ENCODE results near the gene CCNG2. TPM values are rescaled to one million over a fixed set of nuclear protein-coding genes. Genes with fewer than 3 reads are reported as not detected.

CCNG2 gene
- total RNA-seq, 1 donor from 2014 or later, result 48.1 TPM

DNA sequence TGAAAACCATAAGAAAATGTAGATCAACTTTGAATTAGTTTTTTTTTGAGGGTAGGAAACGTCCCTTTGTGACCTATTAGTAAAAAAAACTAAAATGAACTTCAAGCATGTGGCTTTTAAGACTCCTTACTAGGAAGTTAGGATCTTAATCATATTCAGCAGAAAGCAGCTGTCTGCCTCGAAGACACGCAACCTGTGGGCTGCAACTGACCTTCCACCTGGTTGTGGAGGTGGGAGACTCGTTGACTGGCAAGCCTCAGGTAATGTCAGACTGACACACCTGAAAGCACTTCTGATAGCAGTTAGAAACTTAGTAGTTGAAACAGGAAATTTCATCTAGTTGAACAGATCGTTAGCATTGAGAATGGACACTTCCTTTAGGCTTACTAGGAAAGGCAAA is 37.4 kb downstream of the CCNG2 start:
- no peaks in the 10 kb centered on the region for H3K9me3 Mint-ChIP-seq (ENCODE audit: low read depth)
- no peak overlapping the region for H3K27ac Mint-ChIP-seq (ENCODE audit: unreplicated experiment)
- H3K36me3 Mint-ChIP-seq (ENCODE audit: low read depth), result no peaks in the 10 kb centered on the region
- H3K4me3 Mint-ChIP-seq (ENCODE audit: unreplicated experiment), result no peak overlapping the region
- TF ChIP-seq, protein P1, sequence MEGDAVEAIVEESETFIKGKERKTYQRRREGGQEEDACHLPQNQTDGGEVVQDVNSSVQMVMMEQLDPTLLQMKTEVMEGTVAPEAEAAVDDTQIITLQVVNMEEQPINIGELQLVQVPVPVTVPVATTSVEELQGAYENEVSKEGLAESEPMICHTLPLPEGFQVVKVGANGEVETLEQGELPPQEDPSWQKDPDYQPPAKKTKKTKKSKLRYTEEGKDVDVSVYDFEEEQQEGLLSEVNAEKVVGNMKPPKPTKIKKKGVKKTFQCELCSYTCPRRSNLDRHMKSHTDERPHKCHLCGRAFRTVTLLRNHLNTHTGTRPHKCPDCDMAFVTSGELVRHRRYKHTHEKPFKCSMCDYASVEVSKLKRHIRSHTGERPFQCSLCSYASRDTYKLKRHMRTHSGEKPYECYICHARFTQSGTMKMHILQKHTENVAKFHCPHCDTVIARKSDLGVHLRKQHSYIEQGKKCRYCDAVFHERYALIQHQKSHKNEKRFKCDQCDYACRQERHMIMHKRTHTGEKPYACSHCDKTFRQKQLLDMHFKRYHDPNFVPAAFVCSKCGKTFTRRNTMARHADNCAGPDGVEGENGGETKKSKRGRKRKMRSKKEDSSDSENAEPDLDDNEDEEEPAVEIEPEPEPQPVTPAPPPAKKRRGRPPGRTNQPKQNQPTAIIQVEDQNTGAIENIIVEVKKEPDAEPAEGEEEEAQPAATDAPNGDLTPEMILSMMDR (IDR thresholded peaks at IDR 0.05), result no peak
- H3K4me1 Mint-ChIP-seq (ENCODE audit: low read depth), result no peaks in the 10 kb centered on the region
- peaks cover 6% of the 10 kb centered on the region for H3K27me3 Mint-ChIP-seq (ENCODE audit: low read depth)
- DNase-seq (ENCODE audit: low spot score), result no peak

DNA sequence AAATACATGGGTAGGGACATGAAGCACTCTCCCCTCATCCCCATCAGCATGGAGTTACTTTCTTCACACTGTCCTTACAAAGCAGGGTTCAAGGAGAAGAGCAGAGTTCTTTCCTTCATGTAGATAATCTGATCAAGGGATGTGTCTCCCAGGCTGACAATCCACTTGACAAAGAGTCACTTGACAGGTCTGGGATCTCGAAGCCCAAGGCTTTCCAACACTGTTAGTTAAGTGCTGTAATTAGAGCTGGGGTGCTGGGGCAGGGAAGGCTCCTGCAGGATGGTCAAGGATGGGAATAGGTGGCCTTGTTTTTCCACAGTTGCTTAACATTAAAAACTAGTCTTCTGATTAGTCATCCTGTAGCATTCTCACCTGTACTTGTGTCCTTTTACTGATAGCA is 38.0 kb downstream of the CCNG2 start:
- DNase-seq (ENCODE audit: low spot score), result no peak
- Mint-ChIP-seq H3K27me3 (ENCODE audit: low read depth) (peaks cover 6% of the 10 kb centered on the region), H3K9me3 (ENCODE audit: low read depth) (no peaks in the 10 kb centered on the region), H3K36me3 (ENCODE audit: low read depth) (no peaks in the 10 kb centered on the region), H3K4me1 (ENCODE audit: low read depth) (no peaks in the 10 kb centered on the region), H3K27ac (ENCODE audit: unreplicated experiment) (no peak overlapping the region), H3K4me3 (ENCODE audit: unreplicated experiment) (no peak overlapping the region)
- TF ChIP-seq, protein P1 (IDR thresholded peaks at IDR 0.05), result no peak

DNA sequence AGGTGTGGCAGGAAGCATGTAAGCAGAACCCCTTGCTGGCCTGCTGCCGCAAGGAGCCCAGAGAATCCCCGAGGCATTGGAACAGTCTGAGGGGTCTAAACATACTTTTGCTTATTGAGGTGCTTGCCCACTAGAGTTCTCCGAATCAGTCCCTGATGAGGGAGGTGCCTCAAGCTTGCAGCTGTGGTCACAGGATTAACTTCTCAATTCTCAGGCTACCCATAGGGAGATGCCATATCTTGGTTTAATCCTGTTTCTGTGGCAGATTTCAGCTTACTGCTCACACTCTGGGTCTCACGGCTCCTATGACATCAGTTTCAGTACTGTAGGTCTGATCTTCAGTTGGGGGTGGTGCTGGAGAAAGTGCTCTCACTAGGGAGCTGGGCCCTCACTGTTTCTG is 39.9 kb downstream of the CCNG2 start:
- DNase-seq (ENCODE audit: low spot score), result no peak
- Mint-ChIP-seq H3K36me3 (ENCODE audit: low read depth) (no peaks in the 10 kb centered on the region), H3K27ac (ENCODE audit: unreplicated experiment) (no peak overlapping the region), H3K4me3 (ENCODE audit: unreplicated experiment) (no peak overlapping the region), H3K9me3 (ENCODE audit: low read depth) (no peaks in the 10 kb centered on the region), H3K4me1 (ENCODE audit: low read depth) (no peaks in the 10 kb centered on the region), H3K27me3 (ENCODE audit: low read depth) (peaks cover 6% of the 10 kb centered on the region)
- TF ChIP-seq, protein P1 (IDR thresholded peaks at IDR 0.05), result no peak

DNA sequence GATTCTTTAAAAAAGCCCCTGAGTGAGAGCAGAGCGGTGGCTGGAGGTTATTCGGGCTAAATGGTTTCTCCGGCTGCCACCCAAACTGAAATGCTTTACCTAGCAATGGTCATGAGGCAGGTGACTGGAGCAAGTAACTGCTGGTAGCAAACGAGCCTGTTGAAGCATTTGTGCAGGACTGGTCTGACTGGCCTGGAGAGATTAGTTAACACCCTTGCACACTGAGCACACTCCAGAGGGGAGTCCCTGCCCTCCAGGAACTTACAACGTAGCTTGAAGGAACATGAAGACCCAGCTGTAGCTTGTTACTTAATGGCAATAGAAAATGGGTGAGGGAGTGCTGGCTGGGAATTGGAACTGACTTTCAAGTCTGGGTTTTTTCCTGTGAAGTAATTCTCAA is 40.4 kb downstream of the CCNG2 start:
- no peaks in the 10 kb centered on the region for H3K4me1 Mint-ChIP-seq (ENCODE audit: low read depth)
- no peak for DNase-seq (ENCODE audit: low spot score)
- H3K36me3 Mint-ChIP-seq (ENCODE audit: low read depth), result no peaks in the 10 kb centered on the region
- H3K4me3 Mint-ChIP-seq (ENCODE audit: unreplicated experiment), result no peak overlapping the region
- TF ChIP-seq, protein P1 (IDR thresholded peaks at IDR 0.05), result no peak
- peaks cover 6% of the 10 kb centered on the region for H3K27me3 Mint-ChIP-seq (ENCODE audit: low read depth)
- H3K27ac Mint-ChIP-seq (ENCODE audit: unreplicated experiment), result no peak overlapping the region
- no peaks in the 10 kb centered on the region for H3K9me3 Mint-ChIP-seq (ENCODE audit: low read depth)

DNA sequence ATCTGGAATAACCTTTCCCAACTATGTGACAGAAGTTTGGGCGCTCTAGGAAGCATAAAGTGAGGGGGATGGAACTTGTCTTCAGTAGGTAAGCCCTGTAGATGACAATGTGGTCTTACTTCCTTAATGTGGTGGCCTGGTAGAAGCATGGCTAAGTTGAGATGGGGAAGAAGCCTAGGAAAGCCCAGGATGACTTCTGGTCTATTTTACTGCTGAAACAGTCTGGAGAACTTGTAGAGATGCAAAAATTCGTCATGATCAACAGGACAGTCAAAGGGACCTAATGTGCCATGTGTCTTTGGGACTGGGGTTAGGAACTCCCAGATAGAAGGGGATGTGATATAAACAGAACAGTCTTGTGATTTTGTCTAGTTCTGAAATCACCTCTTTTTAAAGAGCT is 40.8 kb downstream of the CCNG2 start:
- no peak overlapping the region for H3K4me3 Mint-ChIP-seq (ENCODE audit: unreplicated experiment)
- H3K27ac Mint-ChIP-seq (ENCODE audit: unreplicated experiment), result no peak overlapping the region
- TF ChIP-seq, protein P1 (IDR thresholded peaks at IDR 0.05), result no peak
- no peaks in the 10 kb centered on the region for H3K9me3 Mint-ChIP-seq (ENCODE audit: low read depth)
- H3K4me1 Mint-ChIP-seq (ENCODE audit: low read depth), result no peaks in the 10 kb centered on the region
- H3K36me3 Mint-ChIP-seq (ENCODE audit: low read depth), result no peaks in the 10 kb centered on the region
- H3K27me3 Mint-ChIP-seq (ENCODE audit: low read depth), result peaks cover 6% of the 10 kb centered on the region
- DNase-seq (ENCODE audit: low spot score), result no peak

Measured in chondrocyte (in vitro differentiated cells).